IMR-90 (cell line): ENCODE data around the gene CALD1. TPM values are rescaled to one million over a fixed set of nuclear protein-coding genes. Genes with fewer than 3 reads are reported as not detected.

Source experiments
- ATAC-seq: fragments of 200-7000 bp; cut with Tn5 transposase; 2 replicates; pipeline ENCODE4 v1.9.1; 2020; ENCODE audit warnings: low read depth, mild to moderate bottlenecking, moderate library complexity
- BruUV-seq: library from RNA; stranded (reverse); fragments of 400-500 nt; replicated peaks from 2 replicates; lab custom pipeline; 2021; lab: Mats Ljungman, UMichigan
- CTCF ChIA-PET: fragments of 300-600 bp; formaldehyde crosslinking; extraction: SDS; loops from one replicate; lab custom pipeline; 2021; ENCODE audit warnings: antibody characterized with exemption; lab: Yijun Ruan, JAX
- POLR2A ChIA-PET: fragments of 300-600 bp; sonication (Branson Sonifier 250); formaldehyde crosslinking; loops from one replicate; lab custom pipeline; 2022; ENCODE audit warnings: antibody characterized with exemption; ENCODE audit not compliant: unreplicated experiment; lab: Charles Lee
- DNase-seq: peaks from one replicate; pipeline ENCODE4 v3.0.0; 2013
- H2AFZ ChIP-seq: replicated peaks from 2 replicates; pipeline ENCODE3; 2013; ENCODE audit warnings: low read length, mild to moderate bottlenecking; ENCODE audit not compliant: poor library complexity
- H2AK5ac ChIP-seq: 2 replicates; pipeline ENCODE4 v1.6.1; 2013; ENCODE audit warnings: low read depth, low read length, inconsistent platforms
- H2AK9ac ChIP-seq: replicated peaks from 2 replicates; pipeline ENCODE3; 2013; ENCODE audit warnings: mild to moderate bottlenecking, low read depth, low read length, moderate library complexity; ENCODE audit not compliant: poor library complexity
- H2BK120ac ChIP-seq: 2 replicates; pipeline ENCODE4 v1.6.1; 2013; ENCODE audit warnings: low read depth, low read length, inconsistent platforms
- H2BK15ac ChIP-seq: 3 replicates; pipeline ENCODE4 v1.6.1; 2013; ENCODE audit warnings: low read depth, low read length, inconsistent platforms
- H2BK20ac ChIP-seq: 2 replicates; pipeline ENCODE4 v1.6.1; 2013; ENCODE audit warnings: low read depth, mild to moderate bottlenecking, inconsistent platforms, low read length, moderate library complexity
- H2BK5ac ChIP-seq: 2 replicates; pipeline ENCODE4 v1.6.1; 2013; ENCODE audit warnings: mild to moderate bottlenecking, low read depth, low read length, inconsistent platforms; ENCODE audit not compliant: poor library complexity, severe bottlenecking
- H3K14ac ChIP-seq: replicated peaks from 2 replicates; pipeline ENCODE4 v1.6.1; 2013; ENCODE audit warnings: low read depth, low read length, inconsistent platforms
- H3K18ac ChIP-seq: 2 replicates; pipeline ENCODE4 v1.6.1; 2013; ENCODE audit warnings: low read depth, low read length, control low read depth
- H3K23ac ChIP-seq: 2 replicates; pipeline ENCODE4 v1.6.1; 2013; ENCODE audit warnings: low read depth, low read length, inconsistent platforms
- H3K27ac ChIP-seq: 2 replicates; pipeline ENCODE4 v1.5.1; 2013; ENCODE audit warnings: mild to moderate bottlenecking, control low read depth, low read length; ENCODE audit not compliant: insufficient read depth
- H3K27me3 ChIP-seq: 2 replicates; pipeline ENCODE4 v1.6.1; 2013; ENCODE audit warnings: low read length; ENCODE audit not compliant: control insufficient read depth, insufficient read depth
- H3K36me3 ChIP-seq: 2 replicates; pipeline ENCODE4 v1.6.1; 2013; ENCODE audit warnings: low read length, mixed read lengths; ENCODE audit not compliant: control insufficient read depth, insufficient read depth
- H3K4ac ChIP-seq: 2 replicates; pipeline ENCODE4 v1.6.1; 2013; ENCODE audit warnings: low read depth, low read length, inconsistent platforms
- H3K4me1 ChIP-seq: 2 replicates; pipeline ENCODE4 v1.6.1; 2013; ENCODE audit warnings: low read length, mixed read lengths; ENCODE audit not compliant: control insufficient read depth, insufficient read depth
- H3K4me2 ChIP-seq: 2 replicates; pipeline ENCODE4 v1.6.1; 2013; ENCODE audit warnings: low read depth, mild to moderate bottlenecking, control low read depth, low read length, moderate library complexity
- H3K4me3 ChIP-seq: 2 replicates; pipeline ENCODE4 v1.5.1; 2013; ENCODE audit warnings: low read depth, mild to moderate bottlenecking, control low read depth, low read length, moderate library complexity; ENCODE audit not compliant: insufficient read depth
- H3K56ac ChIP-seq: 2 replicates; pipeline ENCODE4 v1.6.1; 2013; ENCODE audit warnings: low read length, inconsistent platforms; ENCODE audit not compliant: insufficient read depth; ENCODE audit errors: extremely low read depth
- H3K79me1 ChIP-seq, 2 experiments: 2 replicates each; pipeline ENCODE4 v1.6.1; 2013; ENCODE audit warnings: low read length in 2 of 2, inconsistent platforms in 1 of 2, low read depth in 1 of 2
- H3K9ac ChIP-seq: 2 replicates; pipeline ENCODE4 v1.6.1; 2013; ENCODE audit warnings: low read depth, low read length, control low read depth
- H3K9me1 ChIP-seq: 2 replicates; pipeline ENCODE4 v1.6.1; 2013; ENCODE audit warnings: low read length, inconsistent platforms; ENCODE audit not compliant: insufficient read depth
- H3K9me3 ChIP-seq: 2 replicates; pipeline ENCODE4 v1.6.1; 2013; ENCODE audit warnings: low read length; ENCODE audit not compliant: control insufficient read depth, insufficient read depth
- H4K20me1 ChIP-seq: 2 replicates; pipeline ENCODE4 v1.6.1; 2013; ENCODE audit warnings: low read length, inconsistent platforms; ENCODE audit not compliant: insufficient read depth
- H4K5ac ChIP-seq: 2 replicates; pipeline ENCODE4 v1.6.1; 2013; ENCODE audit warnings: mild to moderate bottlenecking, low read depth, low read length, control low read depth
- H4K8ac ChIP-seq, 2 experiments: 2 replicates each; pipeline ENCODE4 v1.6.1; 2013; ENCODE audit warnings: low read depth in 2 of 2, low read length in 2 of 2, control low read depth in 1 of 2, inconsistent platforms in 1 of 2
- H4K91ac ChIP-seq: 2 replicates; pipeline ENCODE4 v1.6.1; 2013; ENCODE audit warnings: low read depth, low read length, inconsistent platforms; ENCODE audit not compliant: insufficient read depth
- ELK1 ChIP-seq: fragments of 150-350 bp; IDR thresholded peaks from 2 replicates; pipeline ENCODE4 v1.6.1; 2016; ENCODE audit warnings: low read depth, mild to moderate bottlenecking, low read length, moderate library complexity, borderline replicate concordance
- MAFK ChIP-seq: IDR thresholded peaks from 2 replicates; pipeline ENCODE4 v1.6.1; 2012; ENCODE audit warnings: low read depth, low read length, improper control_type of control experiment
- MAZ ChIP-seq: IDR thresholded peaks from 2 replicates; pipeline ENCODE4 v1.6.1; 2012; ENCODE audit warnings: low read depth, mild to moderate bottlenecking, low read length, improper control_type of control experiment, moderate library complexity, borderline replicate concordance
- POLR2A ChIP-seq: IDR thresholded peaks from 2 replicates; pipeline ENCODE4 v1.6.1; 2012; ENCODE audit warnings: mild to moderate bottlenecking, low read depth, low read length
- RAD21 ChIP-seq: IDR thresholded peaks from 2 replicates; pipeline ENCODE4 v1.6.1; 2012; ENCODE audit warnings: low read length, improper control_type of control experiment
- RFX5 ChIP-seq: IDR thresholded peaks from 2 replicates; pipeline ENCODE4 v1.8.0; 2012; ENCODE audit warnings: low read depth, mild to moderate bottlenecking, low read length, moderate library complexity
- SMC3 ChIP-seq: fragments of 150-350 bp; IDR thresholded peaks from 2 replicates; pipeline ENCODE4 v1.6.1; 2016; ENCODE audit warnings: low read depth, mild to moderate bottlenecking, antibody characterized with exemption, low read length, moderate library complexity
- USF2 ChIP-seq: fragments of 150-350 bp; IDR thresholded peaks from 2 replicates; pipeline ENCODE4 v1.6.1; 2017; ENCODE audit warnings: mild to moderate bottlenecking, antibody characterized with exemption, low read length, low read depth
- WGBS, 2 experiments: methylation state at CpG; one replicate each; pipeline versions ENCODE4 v1.1.5 to v1.1.7; 2013; ENCODE audit warnings: missing lambda C conversion rate in 2 of 2; ENCODE audit not compliant: insufficient read length in 1 of 2; ENCODE audit errors: extremely low coverage in 2 of 2; 5-methylcytosine and 5-hydroxymethylcytosine counted together
- dilution Hi-C: fragments of 300-500 bp; cut with HindIII; formaldehyde crosslinking; loops from one replicate; pipeline ENCODE4 v1.14.3; 2018; ENCODE audit warnings: low sequenced_read_pairs; ENCODE audit not compliant: unreplicated experiment
- in situ Hi-C: fragments of 300-500 bp; cut with MboI; formaldehyde crosslinking; loops from 3 replicates; pipeline ENCODE4 v1.14.3; 2019; ENCODE audit warnings: low sequenced_read_pairs, inconsistent platforms, mixed read lengths
- intact Hi-C: fragments of 100-400 bp; cut with micrococcal nuclease; formaldehyde crosslinking; loops from 2 replicates; pipeline ENCODE4 v1.10.0; 2022
- polyA plus RNA-seq, 3 experiments: library from polyadenylated mRNA; depleted of rRNA; stranded (reverse); fragments of >200 nt; gene quantifications; 2 replicates each; pipeline ENCODE4 v1.2.3, GENCODE V29; 2012; ENCODE audit warnings: low replicate concordance in 1 of 3
- total RNA-seq: library from RNA; depleted of rRNA; stranded (reverse); fragments of >200 nt; gene quantifications from 2 replicates; pipeline ENCODE4 v1.2.3, GENCODE V29; 2012

CALD1 gene
- total and polyA plus RNA-seq, 2 of the 4 experiments (the other 2 are of a cell fraction): 375 to 487 TPM

GRCh38 chr7:134896073-134896472 lies 116.6 kb downstream of the CALD1 start:
- H3K9ac ChIP-seq: no peak overlapping the region
- no peak overlapping the region for H4K8ac ChIP-seq
- H3K4me3 ChIP-seq: no peak overlapping the region
- H3K27ac ChIP-seq: no peak overlapping the region
- WGBS, 2 experiments: no CpG with 5 or more reads among the region's 4 CpGs
- ATAC-seq: no peak
- no peak overlapping the region for H2AK5ac ChIP-seq
- ChIA-PET CTCF (no interaction called here), POLR2A (no interaction called here)
- peaks cover 77% of the 10 kb centered on the region for H4K20me1 ChIP-seq
- H4K91ac ChIP-seq: no peak overlapping the region
- peaks cover 41 to 87% of the 10 kb centered on the region in 2 experiments; a peak in 3 of 4 replicates for H3K79me1 ChIP-seq
- no peak for DNase-seq
- H3K27me3 ChIP-seq: no peaks in the 10 kb centered on the region
- H3K36me3 ChIP-seq: peaks cover 19% of the 10 kb centered on the region
- H3K14ac ChIP-seq: no peak overlapping the region
- in situ Hi-C loops: no loop called here
- H2BK20ac ChIP-seq: no peak overlapping the region
- no peak overlapping the region for H2BK5ac ChIP-seq
- no peak overlapping the region for H3K18ac ChIP-seq
- no peak overlapping the region for H2BK15ac ChIP-seq
- no peak overlapping the region for H2AFZ ChIP-seq
- dilution Hi-C loops: no loop called here
- TF ChIP-seq MAFK (no peak), SMC3 (no peak), USF2 (no peak), MAZ (no peak), POLR2A (no peak), RAD21 (no peak), ELK1 (no peak), RFX5 (no peak)
- H3K9me1 ChIP-seq: peaks cover 18% of the 10 kb centered on the region
- no peak overlapping the region for H2AK9ac ChIP-seq
- H3K56ac ChIP-seq: no peak overlapping the region
- H3K23ac ChIP-seq: no peak overlapping the region
- peaks cover 4% of the 10 kb centered on the region; the same call in 1 of the 2 replicates for H3K9me3 ChIP-seq
- BruUV-seq: no TSS peak
- intact Hi-C loops: no loop called here
- H3K4me2 ChIP-seq: no peak overlapping the region
- peaks cover 21% of the 10 kb centered on the region for H3K4me1 ChIP-seq
- no peak overlapping the region for H2BK120ac ChIP-seq
- H4K5ac ChIP-seq: no peak overlapping the region
- H3K4ac ChIP-seq: no peak overlapping the region
